ENCODE results near the gene LBX2. TPM values are rescaled to one million over a fixed set of nuclear protein-coding genes. Genes with fewer than 3 reads are reported as not detected.
"Not testable (repeated sequence)": the region's sequence is repeated elsewhere in the genome, so short reads cannot be mapped to it uniquely, and the experiment has no call there.

LBX2 gene
- total RNA-seq, 1 donor, result 5.4 TPM

- H3K9me3 ChIP-seq (ENCODE audit: low read depth, low read length), result no peaks in the 10 kb centered on the region
- peak overlapping the region; percentile 70 for H3K27ac ChIP-seq (ENCODE audit: low read depth, low read length)
- H3K4me1 ChIP-seq (ENCODE audit: insufficient read depth, low read length), result peaks cover 14% of the 10 kb centered on the region
- peak overlapping the region; percentile 90 for H3K4me2 ChIP-seq (ENCODE audit: insufficient read depth, low read length)
- DNase-seq (ENCODE audit: insufficient read length, low spot score, missing footprints), result no peak
- no peaks in the 10 kb centered on the region for H3K27me3 ChIP-seq (ENCODE audit: insufficient read depth, low read length)
- peaks cover 3% of the 10 kb centered on the region for H3K79me2 ChIP-seq (ENCODE audit: insufficient read depth, low read length)
- H3K4me3 ChIP-seq (ENCODE audit: insufficient read depth, low read length), result peak overlapping the region; percentile 81
- no peaks in the 10 kb centered on the region for H4K20me1 ChIP-seq (ENCODE audit: insufficient read depth, low read length)
- TF ChIP-seq CTCF (IDR thresholded peaks at IDR 0.05; ENCODE audit: extremely low read depth, low read depth, low read length), result no peak
- peak overlapping the region; percentile 96 for H2AFZ ChIP-seq (ENCODE audit: low read length)
- peaks cover 18% of the 10 kb centered on the region for H3K36me3 ChIP-seq (ENCODE audit: insufficient read depth, low read length)
Observed at GRCh38 chr2:74472945-74473258, 26.5 kb downstream of the LBX2 start.

GRCh38 chr2:74472086-74472944 is 27.1 kb downstream of the LBX2 start, which contains the start of gene MRPL53:
MRPL53 (minus strand) TSS chr2:74472680; CDS start chr2:74472660, 20 bp downstream.
- no peaks in the 10 kb centered on the region for H3K27me3 ChIP-seq (ENCODE audit: insufficient read depth, low read length)

GRCh38 chr2:74471332-74472065 is 27.9 kb downstream of the LBX2 start:
- Histone ChIP-seq H3K4me3 (ENCODE audit: insufficient read depth, low read length) (peak overlapping the region; percentile 81), H2AFZ (ENCODE audit: low read length) (peak overlapping the region; percentile 96), H4K20me1 (ENCODE audit: insufficient read depth, low read length) (no peaks in the 10 kb centered on the region), H3K36me3 (ENCODE audit: insufficient read depth, low read length) (peaks cover 16% of the 10 kb centered on the region), H3K4me1 (ENCODE audit: insufficient read depth, low read length) (peaks cover 14% of the 10 kb centered on the region), H3K79me2 (ENCODE audit: insufficient read depth, low read length) (no peaks in the 10 kb centered on the region), H3K4me2 (ENCODE audit: insufficient read depth, low read length) (peak overlapping the region; percentile 90), H3K9me3 (ENCODE audit: low read depth, low read length) (no peaks in the 10 kb centered on the region), H3K27ac (ENCODE audit: low read depth, low read length) (peak overlapping the region; percentile 70), H3K27me3 (ENCODE audit: insufficient read depth, low read length) (no peaks in the 10 kb centered on the region)
- no peak for DNase-seq (ENCODE audit: insufficient read length, low spot score, missing footprints)
- TF ChIP-seq CTCF (IDR thresholded peaks at IDR 0.05; ENCODE audit: extremely low read depth, low read depth, low read length), result no peak

More at GRCh38 chr2:74472086-74472944, 27.1 kb downstream of the LBX2 start, which contains the start of gene MRPL53:
- Histone ChIP-seq H2AFZ (ENCODE audit: low read length) (peak within 1 kb of the TSS; percentile 96), H3K36me3 (ENCODE audit: insufficient read depth, low read length) (peaks cover 16% of the 10 kb centered on the region), H3K79me2 (ENCODE audit: insufficient read depth, low read length) (peaks cover under 1% of the 10 kb centered on the region), H4K20me1 (ENCODE audit: insufficient read depth, low read length) (no peaks in the 10 kb centered on the region), H3K4me2 (ENCODE audit: insufficient read depth, low read length) (peak within 1 kb of the TSS; percentile 90), H3K27ac (ENCODE audit: low read depth, low read length) (peak within 1 kb of the TSS; percentile 70), H3K4me1 (ENCODE audit: insufficient read depth, low read length) (peaks cover 14% of the 10 kb centered on the region), H3K4me3 (ENCODE audit: insufficient read depth, low read length) (peak within 1 kb of the TSS; percentile 81), H3K9me3 (ENCODE audit: low read depth, low read length) (no peaks in the 10 kb centered on the region)
- TF ChIP-seq CTCF (IDR thresholded peaks at IDR 0.05; ENCODE audit: extremely low read depth, low read depth, low read length), result no peak
- peak; percentile 95 for DNase-seq (ENCODE audit: insufficient read length, low spot score, missing footprints)

GRCh38 chr2:74470742-74471141 is 28.7 kb downstream of the LBX2 start:
- H3K79me2 ChIP-seq (ENCODE audit: insufficient read depth, low read length); DNase-seq (ENCODE audit: insufficient read length, low spot score, missing footprints); H3K9me3 ChIP-seq (ENCODE audit: low read depth, low read length); H4K20me1 ChIP-seq (ENCODE audit: insufficient read depth, low read length); H3K4me3 ChIP-seq (ENCODE audit: insufficient read depth, low read length); H2AFZ ChIP-seq (ENCODE audit: low read length); H3K4me2 ChIP-seq (ENCODE audit: insufficient read depth, low read length); H3K27ac ChIP-seq (ENCODE audit: low read depth, low read length); H3K27me3 ChIP-seq (ENCODE audit: insufficient read depth, low read length): not testable (repeated sequence)
- Histone ChIP-seq H3K4me1 (ENCODE audit: insufficient read depth, low read length) (peaks cover 14% of the 10 kb centered on the region), H3K36me3 (ENCODE audit: insufficient read depth, low read length) (peaks cover 16% of the 10 kb centered on the region)

Measured in osteoblast (primary cell).